ENCODE data around the gene CARD16.
"Not testable (repeated sequence)": the region's sequence is repeated elsewhere in the genome, so short reads cannot be mapped to it uniquely, and the experiment has no call there.

Gene CARD16

DNA sequence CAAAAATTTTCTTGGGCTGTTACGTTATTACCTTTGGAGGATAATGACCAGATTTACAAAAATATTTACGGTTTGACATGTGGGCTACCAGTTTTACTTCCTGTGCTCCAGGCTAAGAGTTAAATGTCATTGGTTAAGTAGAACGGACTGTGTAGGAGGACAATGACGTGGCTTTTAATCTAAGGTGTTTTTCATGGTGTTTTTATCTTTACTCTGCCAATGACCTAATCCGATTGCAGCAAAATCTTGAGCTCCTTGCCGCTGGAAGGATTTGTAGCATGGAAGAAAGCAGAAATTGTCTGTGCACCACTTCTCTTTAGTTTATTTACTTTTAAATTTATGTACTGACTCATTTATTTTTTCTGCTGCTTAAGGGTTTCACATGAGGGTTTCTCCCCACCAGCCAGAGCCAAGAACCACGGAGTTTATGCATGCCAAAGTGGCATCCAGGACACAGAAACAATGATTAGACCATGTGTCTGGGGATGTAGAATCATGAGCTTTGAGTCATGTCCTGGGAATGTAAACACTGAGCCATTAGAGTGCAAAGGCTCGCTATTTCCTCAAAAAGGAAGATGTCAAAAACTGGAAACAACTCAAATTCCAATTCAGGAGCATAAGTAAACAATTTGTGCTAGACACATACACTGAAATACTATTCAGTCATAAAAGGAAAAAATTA, 1.9 kb upstream of the CARD16 start:
- FAIRE-seq = peak; percentile 97

DNA sequence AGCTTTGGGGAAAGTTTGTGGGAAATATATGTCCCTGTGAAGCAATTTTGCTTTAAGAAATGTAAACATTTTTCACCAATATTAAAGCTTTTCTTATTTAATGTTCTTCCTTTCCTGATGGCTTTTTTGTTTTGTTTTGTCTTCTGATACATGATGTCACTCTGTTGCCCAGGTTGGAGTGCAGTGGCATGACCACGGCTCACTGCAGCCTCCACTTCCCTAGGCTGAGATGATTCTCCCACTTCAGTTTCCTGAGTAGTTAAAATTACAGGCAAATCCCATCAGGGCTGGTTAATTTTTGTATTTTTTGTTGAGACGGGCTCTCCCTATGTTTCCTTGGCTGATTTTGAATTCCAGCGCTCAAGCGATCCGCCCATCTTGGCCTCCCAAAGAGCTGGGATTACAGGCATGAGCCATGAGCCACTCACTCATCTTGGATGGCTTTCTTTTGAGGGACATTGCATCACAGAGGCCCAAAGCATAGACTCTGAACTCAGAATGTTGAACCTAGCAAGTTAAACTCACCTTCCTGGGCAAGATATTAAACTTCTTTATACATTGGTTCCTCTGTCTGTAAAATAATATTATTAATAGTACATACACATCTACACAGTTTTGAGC, 651 bp upstream of the CARD16 start:
- FAIRE-seq = no peak

- FAIRE-seq = no peak
Measured at GRCh38 chr11:105042178-105042577, 3.0 kb downstream of the CARD16 start.

DNA sequence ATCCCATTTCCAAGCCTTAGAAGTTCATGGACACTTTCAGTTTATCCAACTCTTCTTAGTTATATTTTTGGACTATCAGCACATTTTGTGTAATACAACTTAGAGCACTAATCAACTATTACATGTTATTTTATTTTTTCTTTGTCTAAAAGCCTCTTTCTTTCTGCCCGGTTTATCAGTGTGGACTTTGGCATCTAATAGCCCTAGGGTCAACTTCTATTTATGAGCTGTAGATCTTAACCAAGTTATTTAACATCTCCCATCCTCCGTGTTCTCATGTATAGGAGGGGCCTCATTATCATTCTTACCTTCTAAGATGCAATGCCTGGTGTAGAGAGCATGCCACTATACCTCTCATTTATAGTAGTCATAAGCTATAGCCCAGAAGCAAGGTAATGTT, 4.4 kb downstream of the CARD16 start:
- no peak for FAIRE-seq

GRCh38 chr11:105034813-105035620, 10.1 kb downstream of the CARD16 start, which contains the start of gene CASP1:
TSS of gene CASP1 (minus strand) at chr11:105035144. CDS start at chr11:105035113, 31 bp downstream.
- no peak for FAIRE-seq

- not testable (repeated sequence) for FAIRE-seq
Measured at GRCh38 chr11:105034388-105034787, 10.7 kb downstream of the CARD16 start.

DNA sequence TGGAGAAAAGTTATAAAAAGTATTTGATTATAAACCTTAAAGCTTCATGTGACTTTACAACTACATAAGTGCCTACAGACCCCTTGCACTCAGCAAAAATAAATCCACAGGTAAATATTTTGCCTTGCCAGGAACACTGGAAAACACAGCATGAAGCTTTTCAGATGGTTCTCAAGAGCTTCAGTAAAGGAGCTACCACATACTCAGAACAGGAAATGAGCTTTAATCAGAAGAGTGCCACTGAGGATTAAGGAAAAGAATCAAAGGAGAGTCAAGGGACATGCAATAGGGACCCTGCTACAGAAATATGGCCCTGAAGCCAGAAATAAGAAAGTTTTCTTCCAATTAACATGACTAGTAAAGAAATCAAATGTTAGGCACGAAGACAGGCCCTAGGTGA, 11.4 kb downstream of the CARD16 start:
- FAIRE-seq = no peak

DNA sequence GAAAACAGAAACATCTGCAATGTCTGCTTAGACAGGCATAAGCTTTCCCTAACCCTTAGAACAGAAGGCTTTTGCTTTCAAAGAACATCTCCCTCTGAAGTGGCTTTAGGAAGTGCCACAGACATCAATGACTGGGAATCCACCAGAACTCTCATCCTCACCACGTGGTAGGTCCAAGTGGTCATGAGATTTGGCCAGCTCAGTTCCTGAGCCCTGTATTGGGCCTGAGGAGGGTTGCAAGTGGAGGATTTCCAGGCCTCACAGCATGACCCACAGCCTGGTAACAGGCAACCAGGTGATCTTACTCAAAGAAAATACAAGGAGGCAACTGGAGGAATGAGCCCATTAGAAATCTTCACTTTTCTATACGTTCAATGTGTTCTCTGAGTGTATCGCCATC, 11.8 kb downstream of the CARD16 start:
- no peak for FAIRE-seq

GRCh38 chr11:105032495-105032894, 12.6 kb downstream of the CARD16 start:
- FAIRE-seq = no peak

DNA sequence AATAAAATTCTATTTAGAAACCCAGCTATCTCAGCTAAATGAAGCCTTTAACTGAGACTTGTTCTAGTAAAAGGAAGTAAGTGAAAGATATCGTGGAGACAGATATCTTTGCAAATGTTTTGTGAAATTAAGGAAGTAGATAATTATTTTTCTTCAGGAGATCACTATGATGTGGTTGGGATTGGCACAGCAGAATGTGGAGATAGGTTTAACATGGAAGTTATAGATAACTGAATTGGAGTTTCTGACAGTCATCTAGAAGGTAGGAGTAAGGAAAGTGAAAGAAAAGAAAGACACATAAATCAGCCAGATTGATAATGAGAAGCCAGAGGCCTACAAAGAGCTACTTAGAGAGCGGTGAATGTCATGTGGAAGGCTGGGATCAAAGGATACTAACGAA, 17.5 kb downstream of the CARD16 start:
- FAIRE-seq = no peak

- FAIRE-seq = no peak
Measured at GRCh38 chr11:105024394-105024793, 20.7 kb downstream of the CARD16 start.

GRCh38 chr11:105023003-105023402, 22.1 kb downstream of the CARD16 start, which contains the start of gene CASP5:
TSS of gene CASP5 (minus strand) at chr11:105023168. CDS start at chr11:105023136, 32 bp downstream.
- no peak for FAIRE-seq

DNA sequence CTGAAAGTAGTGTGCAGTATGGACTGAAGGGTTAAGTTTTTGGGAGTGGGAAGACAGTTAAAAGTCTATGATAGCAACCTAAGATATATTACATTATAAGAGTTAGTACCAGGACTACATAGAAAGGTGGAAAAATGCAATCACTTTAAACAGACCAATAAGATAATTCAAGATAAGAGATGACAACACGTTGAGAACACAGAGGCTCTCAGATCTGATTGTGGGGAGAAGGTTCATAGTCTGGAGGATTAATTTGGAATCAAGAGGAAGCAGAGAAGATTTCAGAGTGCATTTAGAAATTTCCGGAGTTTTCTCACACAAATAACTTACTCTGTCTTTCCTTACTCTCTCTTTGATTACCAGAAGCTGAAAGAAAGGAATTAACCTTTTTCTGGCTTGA, 22.6 kb downstream of the CARD16 start:
- FAIRE-seq = no peak

GRCh38 chr11:105007463-105007862, 37.7 kb downstream of the CARD16 start:
- no peak for FAIRE-seq

GRCh38 chr11:105005451-105005845, 39.7 kb downstream of the CARD16 start:
- FAIRE-seq = no peak

DNA sequence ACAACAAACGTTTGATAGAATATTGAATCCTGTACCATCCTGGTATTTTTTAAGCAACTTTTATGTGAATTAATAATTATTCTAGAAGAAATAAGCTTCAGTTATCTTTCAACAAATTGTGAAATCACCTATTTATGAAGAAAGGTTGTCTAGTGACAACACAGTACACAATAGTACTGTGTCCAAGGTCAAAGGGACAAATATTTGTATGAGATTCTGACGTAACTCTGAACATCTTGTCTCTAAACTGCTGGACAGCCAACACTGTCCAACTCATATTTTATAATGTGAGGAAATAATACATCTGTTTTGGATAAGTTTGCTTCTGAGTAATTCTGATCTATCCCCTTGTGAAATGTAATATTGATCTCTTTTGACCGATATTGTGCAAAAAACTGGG, 41.1 kb downstream of the CARD16 start:
- FAIRE-seq = no peak

- no peak for FAIRE-seq
Measured at GRCh38 chr11:105003151-105003550, 42.0 kb downstream of the CARD16 start.

- no peak for FAIRE-seq
Measured at GRCh38 chr11:105000797-105001196, 44.3 kb downstream of the CARD16 start.

DNA sequence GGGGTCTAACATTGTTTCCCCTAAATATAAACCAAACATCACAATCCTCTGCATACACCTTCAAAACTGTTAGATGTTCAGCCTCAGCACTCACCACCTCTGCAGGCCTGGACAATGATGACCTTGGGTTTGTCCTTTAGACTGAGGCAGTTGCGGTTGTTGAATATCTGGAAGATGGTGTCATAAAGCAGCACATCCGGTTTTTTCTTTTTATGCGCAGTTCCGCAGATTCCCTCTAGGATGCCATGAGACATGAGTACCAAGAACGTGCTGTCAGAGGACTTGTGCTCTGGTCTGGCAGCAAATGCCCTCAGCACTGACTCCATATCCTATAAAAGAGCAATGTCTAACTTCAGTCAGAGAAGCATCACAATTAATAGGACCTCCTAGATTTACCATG, 45.0 kb downstream of the CARD16 start:
- FAIRE-seq = no peak

DNA sequence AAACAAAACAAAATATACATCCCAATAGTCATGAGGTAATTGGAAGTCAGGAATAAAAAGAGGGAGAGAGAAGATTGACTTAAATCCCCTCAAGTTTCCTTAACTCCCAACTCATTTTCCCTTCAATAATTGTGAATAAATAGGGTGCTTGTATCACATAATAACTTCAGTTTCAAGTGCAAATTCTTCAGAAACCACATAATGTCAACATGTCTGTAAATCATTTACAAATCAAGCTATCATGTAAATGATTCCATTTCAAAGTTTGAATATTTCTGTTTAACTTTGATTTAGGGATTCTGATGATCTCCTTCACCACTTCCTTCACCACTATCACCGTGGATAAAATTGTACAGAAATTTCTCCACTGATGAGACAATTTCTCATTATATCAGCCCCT, 45.4 kb downstream of the CARD16 start:
- no peak for FAIRE-seq

DNA sequence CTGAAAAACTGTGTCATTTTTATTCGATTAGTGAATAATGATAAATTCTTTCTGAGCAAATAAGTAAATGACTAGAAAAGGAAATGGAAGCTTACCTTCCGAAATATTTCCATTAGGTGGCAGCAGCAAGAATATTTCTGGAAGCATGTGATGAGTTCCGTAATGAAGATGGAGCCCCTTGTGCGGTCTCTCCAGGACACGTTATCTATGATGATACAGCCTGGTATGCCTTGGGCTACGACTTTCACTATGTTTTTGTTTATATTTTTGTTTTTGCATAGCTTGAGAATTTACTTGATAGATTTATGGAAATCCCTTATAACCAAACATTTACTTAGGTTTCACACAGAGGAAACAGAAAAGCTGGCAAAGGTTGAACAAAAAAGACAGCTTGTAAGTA, 47.8 kb downstream of the CARD16 start:
- no peak for FAIRE-seq

DNA sequence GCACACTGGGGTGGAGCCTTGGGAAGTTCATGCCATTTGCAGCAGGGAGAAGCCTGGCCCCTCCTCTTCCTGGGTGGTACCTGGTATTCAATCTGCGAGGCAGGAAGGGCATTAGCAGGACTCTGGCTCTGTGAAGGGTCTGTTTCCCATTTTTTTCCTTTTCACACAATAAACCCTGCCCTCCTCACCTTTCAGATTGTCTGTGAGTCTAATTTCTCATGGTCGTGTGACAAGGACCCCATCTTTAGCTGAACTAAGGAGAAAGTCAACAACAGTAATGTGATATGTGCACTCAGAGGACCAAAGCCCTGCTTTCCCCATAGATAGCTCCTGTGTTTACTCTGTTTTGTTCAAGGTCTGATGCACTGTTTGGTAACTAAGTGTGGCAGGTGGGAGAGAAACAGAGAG, 50.1 kb downstream of the CARD16 start:
- no peak for FAIRE-seq

GRCh38 chr11:104992781-104993180, 52.4 kb downstream of the CARD16 start:
- no peak for FAIRE-seq

DNA sequence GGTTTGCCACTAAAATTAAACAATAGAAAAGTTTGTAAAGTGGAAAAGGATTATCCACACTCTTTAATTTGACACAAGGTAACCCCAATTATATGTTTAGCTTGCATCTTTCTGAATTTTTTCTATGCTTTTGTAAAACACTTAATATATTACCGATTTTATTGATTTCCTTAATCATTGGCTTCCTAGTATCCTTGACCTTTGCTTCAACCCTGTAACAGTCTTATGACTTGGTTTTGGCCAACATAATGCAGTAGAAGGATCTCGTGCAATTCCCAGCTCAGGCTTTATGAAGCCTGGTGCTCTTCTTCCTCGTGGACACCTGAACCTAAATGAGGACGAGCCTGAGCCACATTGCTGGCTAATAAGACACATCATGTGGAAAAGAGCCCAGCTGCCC, 53.1 kb downstream of the CARD16 start:
- no peak for FAIRE-seq

All from endometrium (tissue), 2 donors.